A549 (cell line): ENCODE data around the gene RPGRIP1.

Source experiments
- BHLHE40 ChIP-seq: IDR thresholded peaks from 2 replicates; pipeline ENCODE4 v1.6.1; 2012; ENCODE audit warnings: low read depth, low read length, inconsistent platforms
- HOXA7 ChIP-seq: fragments of 250-450 bp; sonication (Bioruptor Pico); IDR thresholded peaks from 2 replicates; pipeline ENCODE4 v1.5.0; 2020; ENCODE audit warnings: mild to moderate bottlenecking, moderate library complexity

DNA sequence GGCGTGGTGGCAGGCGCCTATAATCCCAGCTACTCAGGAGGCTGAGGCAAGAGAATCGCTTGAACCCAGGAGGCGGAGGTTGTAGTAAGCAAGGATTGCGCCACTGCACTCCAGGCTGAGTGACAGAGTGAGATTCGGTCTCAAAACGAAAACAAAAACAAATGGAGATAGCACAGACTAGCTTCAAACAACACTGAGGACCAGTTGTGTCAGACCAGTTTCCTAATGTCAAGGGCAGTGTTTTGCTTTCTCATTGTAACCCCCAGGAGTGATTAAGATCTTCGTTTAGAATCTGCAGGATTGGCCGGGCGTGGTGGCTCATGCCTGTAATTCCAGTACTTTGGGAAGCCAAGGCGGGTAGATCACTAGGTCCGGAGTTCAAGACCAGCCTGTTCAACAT lies 18.5 kb downstream of the RPGRIP1 start:
- TF ChIP-seq HOXA7 (CRISPR knock-in tag): no peak
- TF ChIP-seq BHLHE40: no peak
